Heart left ventricle (tissue), 16 donors: ENCODE measurements around the gene NBPF3. TPM values are rescaled to one million over a fixed set of nuclear protein-coding genes. Genes with fewer than 3 reads are reported as not detected.
"Not testable (repeated sequence)": the region's sequence is repeated elsewhere in the genome, so short reads cannot be mapped to it uniquely, and the experiment has no call there.

ENCODE experiments used
- ATAC-seq, 4 donors: fragments of 200-7000 bp; cut with Tn5 transposase; one replicate each; pipeline ENCODE4 v1.9.1; 2020 to 2022; ENCODE audit warnings: moderate library complexity in 4 of 4, mild to moderate bottlenecking in 3 of 4, moderate number of reproducible peaks in 1 of 4
- DNase-seq, 5 donors: peaks; one replicate each; pipeline ENCODE4 v3.0.0-alpha.2; 2020
- H3K27ac ChIP-seq, 12 donors: fragments of 200-600 bp; sonication (generic) in 4 of 12; one replicate each; pipeline versions ENCODE4 v1.5.0 to v1.8.0; 2016 to 2022; ENCODE audit warnings: mild to moderate bottlenecking in 2 of 12
- H3K27me3 ChIP-seq, 9 donors: fragments of 200-600 bp; sonication (generic) in 2 of 9; one replicate each; pipeline versions ENCODE4 v1.5.1 to v1.8.0; 2016 to 2022; ENCODE audit warnings: mild to moderate bottlenecking in 3 of 9
- H3K36me3 ChIP-seq, 9 donors: fragments of 200-600 bp; sonication (generic) in 2 of 9; one replicate each; pipeline versions ENCODE4 v1.5.0 to v1.8.0; 2018 to 2022; ENCODE audit warnings: mild to moderate bottlenecking in 2 of 9
- H3K4me1 ChIP-seq, 12 donors: fragments of 200-600 bp; sonication (generic) in 4 of 12; one replicate each; pipeline versions ENCODE4 v1.5.0 to v1.8.0; 2016 to 2022; ENCODE audit warnings: mild to moderate bottlenecking in 3 of 12
- H3K4me3 ChIP-seq, 12 donors: fragments of 200-600 bp; sonication (generic) in 4 of 12; one replicate each; pipeline versions ENCODE4 v1.5.0 to v1.8.0; 2017 to 2022; ENCODE audit warnings: mild to moderate bottlenecking in 9 of 12, moderate library complexity in 4 of 12
- H3K9me3 ChIP-seq, 12 donors: fragments of 200-600 bp; sonication (generic) in 4 of 12; one replicate each; pipeline versions ENCODE4 v1.5.0 to v1.8.0; 2016 to 2022; ENCODE audit warnings: mild to moderate bottlenecking in 1 of 12
- POLR2A ChIP-seq, 2 donors: fragments of 450-650 bp; IDR thresholded peaks; one replicate each; pipeline ENCODE4 v1.6.1; 2017; ENCODE audit warnings: antibody characterized with exemption in 2 of 2, mild to moderate bottlenecking in 2 of 2, moderate library complexity in 2 of 2
- WGBS, 4 donors: extraction: QIAGEN DNeasy Blood & Tissue Kit in 2 of 4; methylation state at CpG; one replicate each; pipeline versions ENCODE4 v1.1.5 to v1.1.7; 2013 to 2018; 5-methylcytosine and 5-hydroxymethylcytosine counted together
- intact Hi-C, 10 donors: fragments of 100-400 bp; cut with DNase I; formaldehyde crosslinking; loops; one replicate each; pipeline versions ENCODE4 v1.11.1 to v1.14.2; 2022
- polyA plus RNA-seq, 2 donors: library from polyadenylated mRNA; stranded (reverse); fragments of 200-250 nt; gene quantifications; one replicate each; pipeline ENCODE4 v1.2.3, GENCODE V29; 2013
- total RNA-seq, 9 donors: library from RNA; depleted of rRNA in 2 of 9; stranded (reverse); fragments of >200 nt in 2 of 9; fragmentation: NEBNext Ultra II Directional in 3 of 9; extraction: Animal tissue kit (Norgen Biotek cat#: 25700) in 3 of 9; gene quantifications; one replicate each; pipeline versions ENCODE4 v1.1.0 to v1.2.4, GENCODE V29; 2016 to 2023
- TF ChIP-seq, protein P1 (sequence below), 12 donors: fragments of 200-600 bp; sonication (generic) in 4 of 12; IDR thresholded peaks; one replicate each; pipeline versions ENCODE4 v1.5.0 to v1.8.0; 2018 to 2022; ENCODE audit warnings: antibody characterized with exemption in 12 of 12, mild to moderate bottlenecking in 5 of 12
- donor health status: ischemic (EF 13 %, LVEDD 7.1; RV severe dilation, severe dysfunction).
- donor health status: healthy with polysubstance abuse.
- donor health status: DM: no; HTN: yes; CAD: no.
- donor health status: DM: no; HTN: no; CAD: no.
- donor health status: ischemic (EF 25% LVEDD 6.9; RV normal size, moderate dysfunction).
- donor health status: ischemic (EF 25% LVEDD 5.7; RV mildly dilated, moderate dysfunction).
- donor health status: healthy.
- donor health status: DM: yes; HTN: yes; CAD: no.
- donor health status: ischemic (EF 35%, LVEDD 5.7; RV mildly dilated, moderate dysfunction).
- donor health status: nonischemic (EF 11% LVEDD 7.7; RV severe dilation, severe dysfunction).
- donor health status: DM: yes; HTN: yes; CAD: no.
- donor health status: PGD.
- donor health status: ischemic (EF 29% LVEDD 5.4; RV normal size, mild dysfunction).
- donor health status: nonischemic (EF 23%, LVEDD 6.1; RV moderate dilation, normal function).

The NBPF3 gene
- total and polyA plus RNA-seq, 11 donors = 1.1 to 7.3 (median 4.0) TPM

DNA sequence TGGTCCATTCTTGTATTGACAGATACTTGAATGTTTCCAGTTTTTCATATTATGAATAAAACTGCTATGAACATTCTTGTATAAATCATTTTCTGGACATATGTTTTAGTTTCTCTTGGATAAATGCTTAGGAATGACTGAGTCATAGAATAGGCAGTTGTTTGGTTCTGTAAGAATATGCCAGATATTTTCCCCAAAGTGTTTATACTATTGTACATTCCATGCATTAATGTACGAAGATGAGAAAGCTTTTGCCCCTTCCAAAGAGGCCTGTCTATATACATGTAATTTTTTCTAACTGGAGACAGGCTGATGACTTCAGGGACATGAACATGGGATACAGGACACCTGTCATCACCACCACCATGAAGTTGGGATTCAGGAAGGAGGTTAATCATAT, 11.3 kb downstream of the NBPF3 start:
- WGBS, 4 donors = 55 to 78% (median 70%) methylated on average over 1 of the region's 1 CpG
- no peak for DNase-seq
- Histone ChIP-seq H3K9me3 (no peaks in the 10 kb centered on the region), H3K36me3 (peaks cover 0 to 14% (median 0%) of the 10 kb centered on the region in 9 donors), H3K4me3 (no peak overlapping the region), H3K4me1 (peaks cover 0 to 12% (median 0%) of the 10 kb centered on the region in 12 donors), H3K27me3 (no peaks in the 10 kb centered on the region), H3K27ac (no peak overlapping the region)
- TF ChIP-seq, protein P1, sequence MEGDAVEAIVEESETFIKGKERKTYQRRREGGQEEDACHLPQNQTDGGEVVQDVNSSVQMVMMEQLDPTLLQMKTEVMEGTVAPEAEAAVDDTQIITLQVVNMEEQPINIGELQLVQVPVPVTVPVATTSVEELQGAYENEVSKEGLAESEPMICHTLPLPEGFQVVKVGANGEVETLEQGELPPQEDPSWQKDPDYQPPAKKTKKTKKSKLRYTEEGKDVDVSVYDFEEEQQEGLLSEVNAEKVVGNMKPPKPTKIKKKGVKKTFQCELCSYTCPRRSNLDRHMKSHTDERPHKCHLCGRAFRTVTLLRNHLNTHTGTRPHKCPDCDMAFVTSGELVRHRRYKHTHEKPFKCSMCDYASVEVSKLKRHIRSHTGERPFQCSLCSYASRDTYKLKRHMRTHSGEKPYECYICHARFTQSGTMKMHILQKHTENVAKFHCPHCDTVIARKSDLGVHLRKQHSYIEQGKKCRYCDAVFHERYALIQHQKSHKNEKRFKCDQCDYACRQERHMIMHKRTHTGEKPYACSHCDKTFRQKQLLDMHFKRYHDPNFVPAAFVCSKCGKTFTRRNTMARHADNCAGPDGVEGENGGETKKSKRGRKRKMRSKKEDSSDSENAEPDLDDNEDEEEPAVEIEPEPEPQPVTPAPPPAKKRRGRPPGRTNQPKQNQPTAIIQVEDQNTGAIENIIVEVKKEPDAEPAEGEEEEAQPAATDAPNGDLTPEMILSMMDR (IDR thresholded peaks at IDR 0.05) = no peak
- no peak for TF ChIP-seq POLR2A (IDR thresholded peaks at IDR 0.05)
- intact Hi-C loops = no loop called here
- ATAC-seq = no peak

DNA sequence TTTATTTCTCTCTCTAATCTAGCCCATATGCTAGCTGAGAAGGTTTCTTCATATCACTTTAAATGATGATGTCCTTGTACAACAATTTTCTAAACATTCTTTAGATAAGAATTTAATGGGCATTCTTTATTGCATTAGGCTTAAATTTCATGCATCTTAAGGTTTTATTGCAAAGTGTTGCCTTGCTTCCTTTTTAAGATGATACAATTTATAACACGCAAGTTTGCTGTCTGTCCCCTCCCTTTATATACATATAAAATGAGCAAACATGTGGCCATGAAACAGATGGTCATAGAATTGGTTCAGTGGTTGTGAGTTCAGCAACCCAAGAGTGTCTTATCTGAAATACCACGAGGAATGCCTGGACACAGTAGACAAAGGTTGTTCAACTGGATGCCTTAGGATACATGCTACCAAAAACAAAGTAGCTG, 12.1 kb downstream of the NBPF3 start:
- Histone ChIP-seq H3K27ac (no peak overlapping the region), H3K27me3 (no peaks in the 10 kb centered on the region), H3K9me3 (no peaks in the 10 kb centered on the region), H3K4me1 (peaks cover 0 to 12% (median 0%) of the 10 kb centered on the region in 12 donors), H3K4me3 (no peak overlapping the region), H3K36me3 (peaks cover 0 to 11% (median 0%) of the 10 kb centered on the region in 9 donors)
- intact Hi-C loops = no loop called here
- ATAC-seq (no peak), DNase-seq (no peak)
- WGBS, 4 donors = 65 to 71% (median 70%) methylated on average over 2 of the region's 2 CpGs
- TF ChIP-seq POLR2A (IDR thresholded peaks at IDR 0.05) = no peak
- TF ChIP-seq, protein P1 (IDR thresholded peaks at IDR 0.05) = no peak

DNA sequence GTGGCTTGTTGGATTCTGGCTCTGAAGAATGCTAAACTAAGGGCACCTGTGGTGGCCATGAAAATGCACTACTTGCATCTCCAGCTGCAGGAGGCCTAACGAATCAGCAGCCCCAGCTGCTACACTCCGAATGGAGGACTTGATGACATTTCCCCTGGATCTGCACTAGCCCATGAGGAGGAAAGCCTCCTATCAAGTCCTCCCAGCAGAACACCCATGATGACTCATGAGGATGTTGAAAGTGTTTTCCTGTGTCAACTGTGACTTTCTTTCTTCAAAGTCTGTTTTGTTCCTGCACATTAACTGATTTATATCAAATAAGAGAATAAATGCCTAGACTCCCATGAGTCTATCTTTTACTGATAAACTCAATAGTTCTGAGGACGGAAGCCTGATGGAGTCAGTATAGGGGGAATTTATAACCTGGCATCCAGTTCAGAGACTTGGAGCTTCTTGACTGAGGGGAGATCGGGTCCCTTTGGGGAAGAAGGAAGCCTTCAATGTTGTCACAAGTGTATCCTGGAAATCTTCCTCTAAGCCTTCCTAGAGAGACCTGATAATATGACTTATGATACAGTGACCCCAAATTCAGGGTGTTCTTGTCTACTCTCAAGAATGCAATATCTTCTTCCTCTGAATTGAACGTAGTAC, 14.2 kb downstream of the NBPF3 start:
- H3K4me3 ChIP-seq, DNase-seq, H3K36me3 ChIP-seq, H3K27ac ChIP-seq, H3K9me3 ChIP-seq, intact Hi-C loops, H3K27me3 ChIP-seq: not testable (repeated sequence)
- peak in 1 of 4 donors; percentile 57 for ATAC-seq
- 71 to 80% (median 74%) methylated on average over 5 of the region's 5 CpGs for WGBS, 4 donors
- peaks cover 0 to 12% (median 0%) of the 10 kb centered on the region in 12 donors for H3K4me1 ChIP-seq

DNA sequence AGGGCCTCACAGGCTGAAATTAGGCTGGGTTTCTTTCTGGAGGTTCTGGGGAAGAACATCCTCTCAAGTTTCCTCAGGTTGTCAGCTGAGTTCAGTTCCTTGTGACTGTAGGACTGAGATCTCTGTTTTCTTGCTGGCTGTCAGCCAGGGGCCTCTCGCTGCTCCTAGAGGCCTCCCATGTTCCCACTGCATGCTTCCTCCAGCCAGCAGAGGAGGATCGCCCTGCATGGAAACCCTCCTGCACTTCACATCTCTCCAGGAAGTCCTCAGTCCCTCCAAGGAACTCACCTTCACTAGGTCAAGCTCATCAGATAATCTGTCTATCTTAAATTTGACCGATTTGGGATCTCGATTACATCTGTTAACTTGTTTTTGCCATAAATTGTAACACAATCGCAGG, 15.0 kb downstream of the NBPF3 start:
- 77 to 90% (median 84%) methylated on average over 4 to 5 of the region's 5 CpGs for WGBS, 4 donors
- not testable (repeated sequence) for ATAC-seq

DNA sequence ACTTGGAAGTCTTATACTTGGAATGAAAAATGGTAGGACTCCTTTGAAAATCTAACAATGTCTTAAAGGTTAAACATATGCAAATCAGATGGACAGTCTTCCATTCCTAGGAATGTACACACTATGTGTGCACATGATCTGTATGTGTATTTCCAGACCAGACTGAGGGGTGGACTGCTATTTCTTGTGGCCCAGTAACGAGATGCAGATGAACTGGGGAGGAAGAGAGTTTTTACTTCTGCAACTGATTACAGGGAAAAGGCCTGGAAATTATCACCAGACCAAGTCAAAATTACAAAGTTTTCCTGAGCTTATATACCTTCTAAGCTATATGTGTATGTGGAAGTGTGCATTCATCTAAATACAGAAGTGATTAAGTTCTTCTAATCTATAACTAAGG, 17.7 kb downstream of the NBPF3 start:
- Histone ChIP-seq H3K27me3 (no peaks in the 10 kb centered on the region), H3K9me3 (no peaks in the 10 kb centered on the region), H3K36me3 (peaks cover 0 to 4% (median 0%) of the 10 kb centered on the region in 9 donors), H3K27ac (no peak overlapping the region), H3K4me3 (no peak overlapping the region), H3K4me1 (peaks cover 0 to 12% (median 0%) of the 10 kb centered on the region in 12 donors)
- intact Hi-C loops = no loop called here
- no peak for DNase-seq
- TF ChIP-seq, protein P1 (IDR thresholded peaks at IDR 0.05) = no peak
- TF ChIP-seq POLR2A (IDR thresholded peaks at IDR 0.05) = no peak
- no peak for ATAC-seq
- WGBS, 4 donors = 92 to 100% (median 95%) methylated on average over 1 of the region's 1 CpG

More for the DNA sequence above, 15.0 kb downstream of the NBPF3 start:
- H3K4me1 ChIP-seq = peaks cover 0 to 12% (median 0%) of the 10 kb centered on the region in 12 donors
- H3K9me3 ChIP-seq, H3K27me3 ChIP-seq, intact Hi-C loops, H3K27ac ChIP-seq, DNase-seq, H3K36me3 ChIP-seq, H3K4me3 ChIP-seq: not testable (repeated sequence)

DNA sequence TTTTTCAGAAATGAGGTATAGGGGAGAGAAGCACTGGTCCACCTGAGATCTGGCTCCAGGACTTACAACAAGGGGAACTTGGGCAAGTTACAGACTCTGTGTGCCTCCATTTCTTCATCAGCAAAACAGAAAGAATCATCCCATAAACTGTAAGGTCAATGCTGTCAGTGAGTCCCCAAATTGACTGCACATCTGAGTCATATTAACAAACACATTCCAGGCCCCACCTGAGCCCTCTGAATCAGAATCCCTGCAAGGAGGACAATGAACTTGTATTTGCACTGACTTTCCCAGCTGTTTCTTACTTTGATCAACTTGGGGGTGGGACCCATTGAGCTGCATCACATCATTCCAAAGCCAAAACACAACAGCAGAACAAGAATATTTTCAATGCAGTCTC, 25.2 kb downstream of the NBPF3 start:
- H3K27ac ChIP-seq, H3K9me3 ChIP-seq, H3K4me3 ChIP-seq, DNase-seq, H3K4me1 ChIP-seq, H3K27me3 ChIP-seq, ATAC-seq: not testable (repeated sequence)
- peaks cover 0 to 14% (median 0%) of the 10 kb centered on the region in 9 donors for H3K36me3 ChIP-seq
- intact Hi-C loops = loop anchor here in 1 of 10 donors (5.0 kb wide), 1 partner anchor 247 kb away; no protein-coding TSS in a partner anchor

DNA sequence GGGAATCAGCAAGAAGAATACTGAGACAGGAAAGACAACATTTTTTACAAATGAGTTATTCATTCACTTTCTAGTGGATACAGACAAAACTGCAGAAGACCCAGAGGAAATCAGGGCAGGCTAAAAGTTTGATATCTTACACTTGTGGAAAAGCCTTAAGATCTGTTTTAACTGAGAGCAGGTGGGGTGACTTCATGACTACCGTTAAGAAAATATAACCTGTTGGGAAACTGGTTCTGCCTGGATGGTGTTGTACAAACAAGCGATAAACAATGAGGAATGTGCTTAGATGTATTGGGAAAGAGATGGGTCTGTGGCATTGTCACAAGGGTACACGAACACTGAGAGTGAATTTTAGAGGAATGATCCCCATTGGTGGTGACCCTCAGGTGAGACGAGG, 28.0 kb downstream of the NBPF3 start:
- 77 to 90% (median 83%) methylated on average over 4 of the region's 4 CpGs for WGBS, 4 donors

More for the DNA sequence above, 28.0 kb downstream of the NBPF3 start:
- H3K4me1 ChIP-seq, H3K27ac ChIP-seq, H3K9me3 ChIP-seq, ATAC-seq, H3K27me3 ChIP-seq, DNase-seq, H3K4me3 ChIP-seq: not testable (repeated sequence)
- peaks cover 0 to 16% (median 0%) of the 10 kb centered on the region in 9 donors for H3K36me3 ChIP-seq
- intact Hi-C loops = loop anchor here in 1 of 10 donors (5.0 kb wide), 1 partner anchor 244 kb away; no protein-coding TSS in a partner anchor
